Measurements from ENCODE around the gene LAMA4.

DNA sequence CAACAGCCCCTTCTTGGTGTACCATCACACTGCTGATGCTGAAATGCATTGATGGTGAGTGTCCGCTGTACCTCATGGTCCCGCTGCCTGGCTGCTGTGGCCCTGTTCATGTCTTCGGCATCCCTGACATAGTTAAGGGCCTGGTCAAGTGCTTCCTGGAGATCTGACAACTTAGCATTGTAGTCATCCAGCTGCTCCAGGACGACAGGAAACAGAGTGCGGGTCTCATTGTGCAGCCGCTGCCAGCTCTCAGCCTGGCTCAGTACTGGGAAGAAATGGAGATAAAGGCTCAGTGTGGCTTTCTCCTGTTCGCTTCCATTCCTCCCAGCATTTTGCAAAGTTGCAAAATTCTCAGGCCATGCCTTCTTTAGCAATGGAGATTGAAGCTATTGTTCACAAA is 81.8 kb downstream of the LAMA4 start:
- TF ChIP-seq ZNF384 (IDR thresholded peaks at IDR 0.05): no peak
- TF ChIP-seq FOXM1 (IDR thresholded peaks at IDR 0.05; ENCODE audit: borderline replicate concordance): no peak
- TF ChIP-seq ARNT (IDR thresholded peaks at IDR 0.05): no peak
- no peak for TF ChIP-seq L3MBTL2 (conservative IDR thresholded peaks at IDR 0.05)
- TF ChIP-seq, protein P1, sequence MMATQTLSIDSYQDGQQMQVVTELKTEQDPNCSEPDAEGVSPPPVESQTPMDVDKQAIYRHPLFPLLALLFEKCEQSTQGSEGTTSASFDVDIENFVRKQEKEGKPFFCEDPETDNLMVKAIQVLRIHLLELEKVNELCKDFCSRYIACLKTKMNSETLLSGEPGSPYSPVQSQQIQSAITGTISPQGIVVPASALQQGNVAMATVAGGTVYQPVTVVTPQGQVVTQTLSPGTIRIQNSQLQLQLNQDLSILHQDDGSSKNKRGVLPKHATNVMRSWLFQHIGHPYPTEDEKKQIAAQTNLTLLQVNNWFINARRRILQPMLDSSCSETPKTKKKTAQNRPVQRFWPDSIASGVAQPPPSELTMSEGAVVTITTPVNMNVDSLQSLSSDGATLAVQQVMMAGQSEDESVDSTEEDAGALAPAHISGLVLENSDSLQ (IDR thresholded peaks at IDR 0.05): no peak
- TF ChIP-seq FOXA1 (IDR thresholded peaks at IDR 0.05): no peak
- TF ChIP-seq NFRKB (IDR thresholded peaks at IDR 0.05): no peak

Measured in HEK293T (cell line).